GM23248 (cell line): ENCODE measurements around the gene ATP2B3.

Experiments used
- EZH2 ChIP-seq: fragments of 200-600 bp; sonication (generic); IDR thresholded peaks from 2 replicates; pipeline ENCODE4 v1.6.1; 2018; ENCODE audit warnings: antibody characterized with exemption, mild to moderate bottlenecking; ENCODE audit not compliant: insufficient read depth, poor library complexity, severe bottlenecking
- EZH2phosphoT487 ChIP-seq: fragments of 200-600 bp; sonication (generic); IDR thresholded peaks from 2 replicates; pipeline ENCODE4 v1.6.1; 2018; ENCODE audit warnings: antibody characterized with exemption, moderate library complexity, mild to moderate bottlenecking, low read depth; ENCODE audit not compliant: insufficient read depth

GRCh38 chrX:153568451-153569011 lies 51.1 kb downstream of the ATP2B3 start:
- TF ChIP-seq EZH2phosphoT487 (no peak), EZH2 (no peak)
